NOMO-1 treated with dmso at 0.1 percent for 144 hours (cell line): ENCODE results near the gene PDP2.
"Not testable (repeated sequence)": the region's sequence is repeated elsewhere in the genome, so short reads cannot be mapped to it uniquely, and the experiment has no call there.

Experiments
- DNase-seq: peaks from one replicate; lab custom pipeline; 2025; ENCODE audit not compliant: unreplicated experiment; lab: John Stamatoyannopoulos, UW

The PDP2 gene

GRCh38 chr16:66853261-66854139 lies 26.8 kb upstream of the PDP2 start:
- DNase-seq = no peak

GRCh38 chr16:66856184-66856730 lies 24.1 kb upstream of the PDP2 start:
- no peak for DNase-seq

GRCh38 chr16:66856801-66857200 lies 23.5 kb upstream of the PDP2 start:
- DNase-seq = no peak

- DNase-seq = no peak
These were observed 22.9 kb upstream of the PDP2 start for GRCh38 chr16:66857437-66857836.

- no peak for DNase-seq
These were observed 21.4 kb upstream of the PDP2 start for GRCh38 chr16:66858740-66859396.

- DNase-seq = no peak
These were observed 20.8 kb upstream of the PDP2 start for GRCh38 chr16:66859397-66860068.

- no peak for DNase-seq
These were observed 18.2 kb upstream of the PDP2 start for GRCh38 chr16:66862023-66862520.

- DNase-seq = no peak
These were observed 16.6 kb upstream of the PDP2 start for GRCh38 chr16:66863707-66864106.

GRCh38 chr16:66869424-66869823 lies 10.9 kb upstream of the PDP2 start:
- no peak for DNase-seq

- not testable (repeated sequence) for DNase-seq
These were observed 9.0 kb upstream of the PDP2 start for GRCh38 chr16:66871363-66871762.

- DNase-seq = no peak
These were observed 8.5 kb upstream of the PDP2 start for GRCh38 chr16:66871840-66872239.

- DNase-seq = no peak
These were observed 7.8 kb upstream of the PDP2 start for GRCh38 chr16:66872559-66872942.

- peak; percentile 99 for DNase-seq
These were observed 7.2 kb upstream of the PDP2 start for GRCh38 chr16:66872943-66873684.

GRCh38 chr16:66873685-66874055 lies 6.6 kb upstream of the PDP2 start:
- no peak for DNase-seq

- DNase-seq = no peak
These were observed 6.1 kb upstream of the PDP2 start for GRCh38 chr16:66874079-66874775.

GRCh38 chr16:66878067-66878466 lies 2.2 kb upstream of the PDP2 start:
- peak; percentile 54 for DNase-seq

GRCh38 chr16:66881014-66881417 lies 701 bp downstream of the PDP2 start:
- no peak for DNase-seq

- DNase-seq = no peak
These were observed 1.2 kb downstream of the PDP2 start for GRCh38 chr16:66881560-66881959.

GRCh38 chr16:66881964-66882508 lies 1.7 kb downstream of the PDP2 start:
- DNase-seq = no peak

- DNase-seq = no peak
These were observed 2.4 kb downstream of the PDP2 start for GRCh38 chr16:66882702-66883101.
